HG02623 (cell line): ENCODE measurements around the gene PSMD11.

Experiments
- ATAC-seq: cut with Tn5 transposase; IDR thresholded peaks from one replicate; pipeline ENCODE4 v1.9.1; 2021; ENCODE audit warnings: moderate library complexity; ENCODE audit not compliant: unreplicated experiment

PSMD11 gene

GRCh38 chr17:32488604-32489180, 44.4 kb downstream of the PSMD11 start:
- no peak for ATAC-seq

- no peak for ATAC-seq
Measured at GRCh38 chr17:32489320-32490100, 45.2 kb downstream of the PSMD11 start.

- ATAC-seq: no peak
Measured at GRCh38 chr17:32490101-32490482, 45.8 kb downstream of the PSMD11 start.

GRCh38 chr17:32491371-32492263, 47.3 kb downstream of the PSMD11 start:
- ATAC-seq: no peak

GRCh38 chr17:32492264-32492589, 47.9 kb downstream of the PSMD11 start:
- ATAC-seq: no peak

GRCh38 chr17:32492648-32493289, 48.5 kb downstream of the PSMD11 start:
- no peak for ATAC-seq

GRCh38 chr17:32493571-32493970, 49.3 kb downstream of the PSMD11 start:
- ATAC-seq: no peak

- ATAC-seq: no peak
Measured at GRCh38 chr17:32493976-32494513, 49.7 kb downstream of the PSMD11 start.

- ATAC-seq: no peak
Measured at GRCh38 chr17:32494621-32495358, 50.5 kb downstream of the PSMD11 start.

- ATAC-seq: no peak
Measured at GRCh38 chr17:32495359-32496231, 51.3 kb downstream of the PSMD11 start.

- no peak for ATAC-seq
Measured at GRCh38 chr17:32496395-32497073, 52.2 kb downstream of the PSMD11 start.

GRCh38 chr17:32497431-32498205, 53.3 kb downstream of the PSMD11 start:
- no peak for ATAC-seq

- ATAC-seq: no peak
Measured at GRCh38 chr17:32498391-32498790, 54.1 kb downstream of the PSMD11 start.

GRCh38 chr17:32502013-32502412, 57.7 kb downstream of the PSMD11 start:
- ATAC-seq: no peak

- no peak for ATAC-seq
Measured at GRCh38 chr17:32502710-32503109, 58.4 kb downstream of the PSMD11 start.

- ATAC-seq: peak; percentile 77
Measured at GRCh38 chr17:32503251-32504165, 59.2 kb downstream of the PSMD11 start.
